HCT116 (cell line): Measurements from ENCODE around the gene CDR2L.

Experiments used
- CEBPB ChIP-seq: IDR thresholded peaks from 2 replicates; pipeline ENCODE4 v1.6.1; 2012; ENCODE audit warnings: low read depth
- EZH2 ChIP-seq: fragments of 200-600 bp; sonication (generic); IDR thresholded peaks from 2 replicates; pipeline ENCODE4 v1.6.1; 2017; ENCODE audit warnings: antibody characterized with exemption, mixed run types
- EZH2phosphoT487 ChIP-seq: fragments of 200-600 bp; IDR thresholded peaks from 2 replicates; pipeline ENCODE4 v1.6.1; 2018; ENCODE audit warnings: antibody characterized with exemption, borderline replicate concordance
- JUND ChIP-seq: IDR thresholded peaks from 2 replicates; pipeline ENCODE4 v1.6.1; 2012
- POLR2AphosphoS5 ChIP-seq: IDR thresholded peaks from 2 replicates; pipeline ENCODE4 v1.6.1; 2011; ENCODE audit warnings: mild to moderate bottlenecking, low read depth, low read length, moderate library complexity
- SIN3A ChIP-seq: IDR thresholded peaks from 2 replicates; pipeline ENCODE4 v1.6.1; 2012; ENCODE audit warnings: low read depth
- TF ChIP-seq, protein P1 (sequence below): IDR thresholded peaks from 2 replicates; pipeline ENCODE4 v1.6.1; 2011; ENCODE audit warnings: mild to moderate bottlenecking, low read length, moderate library complexity; ENCODE audit not compliant: insufficient replicate concordance; ENCODE audit errors: extremely low read depth
- TF ChIP-seq, protein P2 (sequence below), 3 experiments: fragments of 200-600 bp in 1 of 3; sonication (generic) in 1 of 3; IDR thresholded peaks in 2 of 3; conservative IDR thresholded peaks in 1 of 3; 2 replicates each; pipeline ENCODE4 v1.5.1; 2012 to 2017; ENCODE audit warnings: low read depth in 2 of 3, low read length in 2 of 3, antibody characterized with exemption in 1 of 3, borderline replicate concordance in 1 of 3, control low read depth in 1 of 3, mild to moderate bottlenecking in 1 of 3, mixed read lengths in 1 of 3, mixed run types in 1 of 3, moderate library complexity in 1 of 3; ENCODE audit not compliant: insufficient read depth in 1 of 3

DNA sequence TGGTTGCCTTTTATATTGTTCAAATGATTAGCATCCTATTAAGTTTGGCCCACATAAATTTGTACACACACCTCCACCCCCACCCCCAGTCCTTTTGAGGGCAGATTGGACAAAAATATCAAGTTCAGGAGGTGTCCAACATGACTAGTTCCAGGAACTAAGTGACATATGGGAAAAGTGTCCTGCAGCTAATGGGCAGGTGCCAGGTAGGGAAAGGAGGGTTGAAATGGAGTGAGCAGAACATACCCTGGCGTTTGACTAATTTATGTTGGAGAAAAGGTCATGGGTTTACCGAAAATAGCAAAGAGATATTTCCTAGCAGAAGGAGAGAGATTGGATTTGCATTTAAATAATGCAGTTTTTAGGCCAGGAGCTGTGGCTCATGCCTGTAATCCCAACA is 64.5 kb downstream of the CDR2L start:
- TF ChIP-seq, protein P1, sequence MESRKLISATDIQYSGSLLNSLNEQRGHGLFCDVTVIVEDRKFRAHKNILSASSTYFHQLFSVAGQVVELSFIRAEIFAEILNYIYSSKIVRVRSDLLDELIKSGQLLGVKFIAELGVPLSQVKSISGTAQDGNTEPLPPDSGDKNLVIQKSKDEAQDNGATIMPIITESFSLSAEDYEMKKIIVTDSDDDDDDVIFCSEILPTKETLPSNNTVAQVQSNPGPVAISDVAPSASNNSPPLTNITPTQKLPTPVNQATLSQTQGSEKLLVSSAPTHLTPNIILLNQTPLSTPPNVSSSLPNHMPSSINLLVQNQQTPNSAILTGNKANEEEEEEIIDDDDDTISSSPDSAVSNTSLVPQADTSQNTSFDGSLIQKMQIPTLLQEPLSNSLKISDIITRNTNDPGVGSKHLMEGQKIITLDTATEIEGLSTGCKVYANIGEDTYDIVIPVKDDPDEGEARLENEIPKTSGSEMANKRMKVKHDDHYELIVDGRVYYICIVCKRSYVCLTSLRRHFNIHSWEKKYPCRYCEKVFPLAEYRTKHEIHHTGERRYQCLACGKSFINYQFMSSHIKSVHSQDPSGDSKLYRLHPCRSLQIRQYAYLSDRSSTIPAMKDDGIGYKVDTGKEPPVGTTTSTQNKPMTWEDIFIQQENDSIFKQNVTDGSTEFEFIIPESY = no peak
- TF ChIP-seq JUND (no peak), EZH2phosphoT487 (no peak), CEBPB (no peak), POLR2AphosphoS5 (no peak), SIN3A (no peak), EZH2 (no peak)
- TF ChIP-seq, protein P2, sequence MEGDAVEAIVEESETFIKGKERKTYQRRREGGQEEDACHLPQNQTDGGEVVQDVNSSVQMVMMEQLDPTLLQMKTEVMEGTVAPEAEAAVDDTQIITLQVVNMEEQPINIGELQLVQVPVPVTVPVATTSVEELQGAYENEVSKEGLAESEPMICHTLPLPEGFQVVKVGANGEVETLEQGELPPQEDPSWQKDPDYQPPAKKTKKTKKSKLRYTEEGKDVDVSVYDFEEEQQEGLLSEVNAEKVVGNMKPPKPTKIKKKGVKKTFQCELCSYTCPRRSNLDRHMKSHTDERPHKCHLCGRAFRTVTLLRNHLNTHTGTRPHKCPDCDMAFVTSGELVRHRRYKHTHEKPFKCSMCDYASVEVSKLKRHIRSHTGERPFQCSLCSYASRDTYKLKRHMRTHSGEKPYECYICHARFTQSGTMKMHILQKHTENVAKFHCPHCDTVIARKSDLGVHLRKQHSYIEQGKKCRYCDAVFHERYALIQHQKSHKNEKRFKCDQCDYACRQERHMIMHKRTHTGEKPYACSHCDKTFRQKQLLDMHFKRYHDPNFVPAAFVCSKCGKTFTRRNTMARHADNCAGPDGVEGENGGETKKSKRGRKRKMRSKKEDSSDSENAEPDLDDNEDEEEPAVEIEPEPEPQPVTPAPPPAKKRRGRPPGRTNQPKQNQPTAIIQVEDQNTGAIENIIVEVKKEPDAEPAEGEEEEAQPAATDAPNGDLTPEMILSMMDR (IDR thresholded peaks at IDR 0.05 in 2 of 3, conservative IDR thresholded peaks at IDR 0.05 in 1 of 3; ENCODE audit: borderline replicate concordance in 1 of 3, insufficient read depth in 1 of 3, low read depth in 2 of 3, low read length in 2 of 3) = no peak
